Parathyroid adenoma (tissue), 2 donors: Measurements from ENCODE around the gene RACGAP1.

Experiments used
- H2AFZ ChIP-seq: fragments of 300-600 bp; sonication (generic); one replicate; pipeline ENCODE4 v1.7.0; 2017; ENCODE audit warnings: antibody characterized with exemption, mild to moderate bottlenecking
- H3K27ac ChIP-seq: fragments of 300-600 bp; sonication (generic); one replicate; pipeline ENCODE4 v1.7.0; 2017
- H3K27me3 ChIP-seq: fragments of 300-600 bp; sonication (generic); one replicate; pipeline ENCODE4 v1.7.0; 2017; ENCODE audit warnings: low read length; ENCODE audit not compliant: control insufficient read depth, insufficient read depth
- H3K36me3 ChIP-seq: fragments of 300-600 bp; sonication (generic); one replicate; pipeline ENCODE4 v1.7.0; 2017; ENCODE audit warnings: low read length; ENCODE audit not compliant: control insufficient read depth, insufficient read depth
- H3K4me1 ChIP-seq: fragments of 300-600 bp; sonication (generic); one replicate; pipeline ENCODE4 v1.7.0; 2017; ENCODE audit warnings: control low read depth
- H3K4me2 ChIP-seq: fragments of 300-600 bp; sonication (generic); one replicate; pipeline ENCODE4 v1.7.0; 2017; ENCODE audit warnings: low read length
- H3K4me3 ChIP-seq: fragments of 300-600 bp; sonication (generic); one replicate; pipeline ENCODE4 v1.7.0; 2017; ENCODE audit warnings: low read depth, low read length
- H3K79me2 ChIP-seq: fragments of 300-600 bp; sonication (generic); one replicate; pipeline ENCODE4 v1.7.0; 2017; ENCODE audit warnings: control low read depth
- H3K9ac ChIP-seq: fragments of 300-600 bp; sonication (generic); one replicate; pipeline ENCODE4 v1.7.0; 2017; ENCODE audit warnings: mild to moderate bottlenecking
- H3K9me3 ChIP-seq: fragments of 300-600 bp; sonication (generic); one replicate; pipeline ENCODE4 v1.7.0; 2017; ENCODE audit warnings: low read length; ENCODE audit not compliant: control insufficient read depth
- TF ChIP-seq, protein P1 (sequence below): fragments of 300-600 bp; sonication (generic); IDR thresholded peaks from one replicate; pipeline ENCODE4 v1.7.0; 2017; ENCODE audit warnings: antibody characterized with exemption, mild to moderate bottlenecking
- donor health status: primary hyperparathyroidism.

Gene RACGAP1

DNA sequence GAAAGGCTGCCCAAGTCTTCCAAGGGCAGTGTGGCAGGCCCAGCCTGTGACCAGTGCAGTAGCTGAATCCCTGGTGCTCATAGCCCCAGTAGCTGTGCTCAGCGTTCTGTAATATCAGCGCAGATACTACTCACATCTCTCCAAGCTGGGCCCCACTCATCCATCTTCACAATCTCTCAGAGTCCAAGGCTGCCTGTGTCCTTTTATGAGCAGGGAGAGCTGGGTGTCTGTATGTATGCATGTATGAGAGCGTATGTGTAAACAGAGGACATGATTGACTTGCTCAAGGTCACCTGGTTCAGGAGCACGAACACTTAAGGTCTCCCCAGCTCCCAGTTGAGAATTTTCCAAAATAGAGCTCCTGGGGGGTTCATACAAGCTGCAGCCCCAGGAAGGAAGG lies 47.2 kb downstream of the RACGAP1 start:
- Histone ChIP-seq H3K27me3 (no peaks in the 10 kb centered on the region), H3K79me2 (no peaks in the 10 kb centered on the region), H2AFZ (no peak overlapping the region), H3K27ac (no peak overlapping the region), H3K9ac (no peak overlapping the region), H3K4me3 (no peak overlapping the region), H3K36me3 (no peaks in the 10 kb centered on the region), H3K4me2 (no peak overlapping the region), H3K4me1 (no peaks in the 10 kb centered on the region), H3K9me3 (no peaks in the 10 kb centered on the region)
- TF ChIP-seq, protein P1, sequence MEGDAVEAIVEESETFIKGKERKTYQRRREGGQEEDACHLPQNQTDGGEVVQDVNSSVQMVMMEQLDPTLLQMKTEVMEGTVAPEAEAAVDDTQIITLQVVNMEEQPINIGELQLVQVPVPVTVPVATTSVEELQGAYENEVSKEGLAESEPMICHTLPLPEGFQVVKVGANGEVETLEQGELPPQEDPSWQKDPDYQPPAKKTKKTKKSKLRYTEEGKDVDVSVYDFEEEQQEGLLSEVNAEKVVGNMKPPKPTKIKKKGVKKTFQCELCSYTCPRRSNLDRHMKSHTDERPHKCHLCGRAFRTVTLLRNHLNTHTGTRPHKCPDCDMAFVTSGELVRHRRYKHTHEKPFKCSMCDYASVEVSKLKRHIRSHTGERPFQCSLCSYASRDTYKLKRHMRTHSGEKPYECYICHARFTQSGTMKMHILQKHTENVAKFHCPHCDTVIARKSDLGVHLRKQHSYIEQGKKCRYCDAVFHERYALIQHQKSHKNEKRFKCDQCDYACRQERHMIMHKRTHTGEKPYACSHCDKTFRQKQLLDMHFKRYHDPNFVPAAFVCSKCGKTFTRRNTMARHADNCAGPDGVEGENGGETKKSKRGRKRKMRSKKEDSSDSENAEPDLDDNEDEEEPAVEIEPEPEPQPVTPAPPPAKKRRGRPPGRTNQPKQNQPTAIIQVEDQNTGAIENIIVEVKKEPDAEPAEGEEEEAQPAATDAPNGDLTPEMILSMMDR, result no peak

DNA sequence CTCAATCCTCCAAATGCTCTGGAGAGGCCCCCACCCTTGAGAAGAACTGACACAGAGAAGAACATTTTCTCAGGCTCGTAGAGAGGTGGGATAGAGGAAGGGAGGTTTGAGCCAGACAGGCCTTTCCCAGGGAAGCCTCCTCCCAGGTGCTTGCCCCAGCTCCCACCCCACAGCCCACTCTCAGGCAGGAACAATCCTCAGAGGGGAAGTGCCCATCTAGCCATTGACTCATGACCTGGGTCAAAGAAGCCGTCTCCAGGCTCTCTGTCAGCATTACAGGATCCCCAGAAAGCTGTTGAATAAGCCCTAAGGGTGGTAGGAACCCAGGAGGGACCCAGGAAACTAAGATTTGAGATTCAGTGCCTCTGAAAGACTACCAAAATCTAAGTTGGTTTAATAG lies 48.7 kb downstream of the RACGAP1 start:
- no peaks in the 10 kb centered on the region for H3K4me1 ChIP-seq
- TF ChIP-seq, protein P1, result no peak
- no peak overlapping the region for H3K27ac ChIP-seq

DNA sequence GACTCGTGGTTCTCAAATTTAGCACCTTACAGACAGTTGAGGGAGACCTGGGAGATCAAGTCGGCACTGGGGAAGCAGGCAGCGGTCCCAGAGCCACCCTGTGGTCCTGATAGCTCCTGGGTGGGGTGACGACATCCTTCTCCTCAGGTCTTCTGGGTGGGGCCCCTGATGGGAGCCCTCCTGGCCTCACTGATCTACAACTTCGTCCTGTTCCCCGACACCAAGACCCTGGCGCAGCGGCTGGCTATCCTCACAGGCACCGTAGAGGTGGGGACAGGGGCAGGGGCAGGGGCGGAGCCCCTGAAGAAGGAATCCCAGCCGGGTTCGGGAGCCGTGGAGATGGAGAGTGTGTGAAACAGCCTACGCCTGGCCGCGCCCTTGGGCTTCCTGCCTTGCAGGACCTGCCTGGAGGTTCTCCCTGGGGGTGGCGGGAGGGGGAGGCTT lies 50.0 kb downstream of the RACGAP1 start:
- Histone ChIP-seq H3K4me1 (no peaks in the 10 kb centered on the region), H3K4me3 (no peak overlapping the region), H3K79me2 (no peaks in the 10 kb centered on the region), H3K9ac (no peak overlapping the region), H3K9me3 (no peaks in the 10 kb centered on the region), H3K27ac (no peak overlapping the region), H3K27me3 (no peaks in the 10 kb centered on the region), H2AFZ (no peak overlapping the region), H3K4me2 (no peak overlapping the region), H3K36me3 (no peaks in the 10 kb centered on the region)
- TF ChIP-seq, protein P1, result no peak

More for the DNA sequence above, 48.7 kb downstream of the RACGAP1 start:
- H2AFZ ChIP-seq, result no peak overlapping the region
- H3K9me3 ChIP-seq, result no peaks in the 10 kb centered on the region
- no peak overlapping the region for H3K4me3 ChIP-seq
- no peak overlapping the region for H3K9ac ChIP-seq
- H3K79me2 ChIP-seq, result no peaks in the 10 kb centered on the region
- H3K4me2 ChIP-seq, result no peak overlapping the region
- H3K36me3 ChIP-seq, result no peaks in the 10 kb centered on the region
- no peaks in the 10 kb centered on the region for H3K27me3 ChIP-seq

DNA sequence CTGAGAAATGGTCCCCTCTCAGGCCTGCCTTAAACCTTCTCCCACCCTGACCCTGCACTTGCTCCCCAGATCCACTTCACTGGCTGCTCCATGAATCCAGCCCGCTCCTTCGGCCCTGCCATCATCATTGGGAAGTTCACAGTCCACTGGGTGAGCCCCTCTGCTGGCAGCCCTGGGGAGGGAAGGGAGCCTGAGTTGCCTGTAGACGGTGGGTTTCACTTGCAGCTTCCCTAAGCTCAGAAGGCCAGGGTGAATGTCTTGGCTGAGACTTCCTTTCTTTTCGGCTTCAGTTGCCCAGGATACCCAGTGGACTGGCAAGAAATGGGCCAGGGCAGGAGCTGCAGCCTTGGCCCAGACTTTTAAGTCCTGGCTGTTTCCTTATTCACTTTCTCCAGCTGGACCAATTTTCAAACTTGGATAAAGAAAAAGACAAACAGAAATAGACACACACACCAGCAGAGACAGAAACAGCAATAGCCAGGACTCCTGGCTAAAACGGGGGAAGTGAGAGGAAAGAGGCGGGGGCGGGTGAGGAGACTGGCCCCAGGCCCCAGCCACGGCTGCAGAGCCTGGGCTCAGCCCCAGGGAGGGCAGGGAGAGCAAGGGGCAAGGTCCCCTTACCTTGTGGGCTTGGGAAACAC lies 50.5 kb downstream of the RACGAP1 start:
- no peaks in the 10 kb centered on the region for H3K4me1 ChIP-seq
- TF ChIP-seq, protein P1, result no peak
- H3K79me2 ChIP-seq, result no peaks in the 10 kb centered on the region
- H3K9ac ChIP-seq, result no peak overlapping the region
- no peaks in the 10 kb centered on the region for H3K9me3 ChIP-seq
- no peaks in the 10 kb centered on the region for H3K36me3 ChIP-seq
- no peak overlapping the region for H3K27ac ChIP-seq
- peak overlapping the region; percentile 82 for H2AFZ ChIP-seq
- H3K27me3 ChIP-seq, result no peaks in the 10 kb centered on the region
- H3K4me2 ChIP-seq, result no peak overlapping the region
- H3K4me3 ChIP-seq, result no peak overlapping the region

DNA sequence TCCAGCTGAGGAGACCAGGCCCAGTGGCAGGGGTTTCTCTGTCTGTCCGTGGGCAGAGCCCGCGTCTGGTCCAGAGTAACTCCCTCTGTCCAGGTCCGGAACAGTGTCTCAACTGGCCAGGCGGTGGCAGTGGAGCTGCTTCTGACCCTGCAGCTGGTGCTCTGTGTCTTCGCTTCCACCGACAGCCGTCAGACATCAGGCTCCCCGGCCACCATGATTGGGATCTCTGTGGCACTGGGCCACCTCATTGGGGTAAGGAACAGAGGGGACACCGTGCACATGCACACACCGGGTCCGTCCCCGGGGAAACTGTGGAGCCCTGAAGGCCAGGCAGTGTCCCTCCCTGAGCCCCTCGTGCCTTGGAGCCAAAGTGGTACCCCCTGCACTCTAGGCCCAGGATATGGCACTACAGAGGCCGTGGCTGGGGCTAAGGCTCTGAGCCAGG lies 51.0 kb downstream of the RACGAP1 start:
- H3K27ac ChIP-seq, result no peak overlapping the region
- no peak overlapping the region for H3K9ac ChIP-seq
- H3K79me2 ChIP-seq, result no peaks in the 10 kb centered on the region
- no peaks in the 10 kb centered on the region for H3K27me3 ChIP-seq
- no peaks in the 10 kb centered on the region for H3K36me3 ChIP-seq
- H3K4me2 ChIP-seq, result no peak overlapping the region
- H3K4me3 ChIP-seq, result no peak overlapping the region
- TF ChIP-seq, protein P1, result peak; percentile 72
- H3K4me1 ChIP-seq, result no peaks in the 10 kb centered on the region
- peak overlapping the region; percentile 82 for H2AFZ ChIP-seq
- H3K9me3 ChIP-seq, result no peaks in the 10 kb centered on the region
